GM23338 (cell line): ENCODE data around the gene NEMP2.

ENCODE experiments used
- EZH2 ChIP-seq: fragments of 200-600 bp; sonication (generic); IDR thresholded peaks from one replicate; pipeline ENCODE4 v1.8.0; 2017; ENCODE audit warnings: antibody characterized with exemption, mild to moderate bottlenecking, low read depth; ENCODE audit not compliant: unreplicated experiment
- EZH2phosphoT487 ChIP-seq: fragments of 200-600 bp; sonication (generic); IDR thresholded peaks from one replicate; pipeline ENCODE4 v1.8.1; 2018; ENCODE audit warnings: antibody characterized with exemption; ENCODE audit not compliant: unreplicated experiment
- JUNB ChIP-seq: IDR thresholded peaks from one replicate; pipeline ENCODE4 v1.6.1; 2016; ENCODE audit warnings: antibody characterized with exemption; ENCODE audit not compliant: unreplicated experiment
- NANOG ChIP-seq: IDR thresholded peaks from 2 replicates; pipeline ENCODE4 v1.6.1; 2016; ENCODE audit warnings: antibody characterized with exemption, borderline replicate concordance
- POLR2AphosphoS5 ChIP-seq: IDR thresholded peaks from 2 replicates; pipeline ENCODE4 v1.6.1; 2016; ENCODE audit warnings: antibody characterized with exemption, low read depth
- REST ChIP-seq: IDR thresholded peaks from one replicate; pipeline ENCODE4 v1.6.1; 2018; ENCODE audit warnings: antibody characterized with exemption; ENCODE audit not compliant: unreplicated experiment
- STAT1 ChIP-seq: IDR thresholded peaks from one replicate; pipeline ENCODE4 v1.6.1; 2016; ENCODE audit warnings: antibody characterized with exemption; ENCODE audit not compliant: unreplicated experiment
- ZNF114 ChIP-seq: fragments of 250-450 bp; sonication (Bioruptor Pico); IDR thresholded peaks from 2 replicates; pipeline ENCODE4 v1.5.0; 2020; ENCODE audit warnings: mild to moderate bottlenecking, moderate library complexity
- ZNF331 ChIP-seq: fragments of 250-450 bp; sonication (Bioruptor Pico); IDR thresholded peaks from 2 replicates; pipeline ENCODE4 v1.5.0; 2020; ENCODE audit warnings: low read depth, mild to moderate bottlenecking, moderate library complexity
- TF ChIP-seq, protein P1 (sequence below), 2 experiments: fragments of 200-600 bp in 1 of 2; sonication (generic) in 1 of 2; conservative IDR thresholded peaks; 2 replicates each; pipeline versions ENCODE4 v1.5.1 to v1.6.1; 2016 to 2017; ENCODE audit warnings: antibody characterized with exemption in 2 of 2, low read depth in 2 of 2, mild to moderate bottlenecking in 2 of 2, moderate library complexity in 1 of 2

- TF ChIP-seq, protein P1, sequence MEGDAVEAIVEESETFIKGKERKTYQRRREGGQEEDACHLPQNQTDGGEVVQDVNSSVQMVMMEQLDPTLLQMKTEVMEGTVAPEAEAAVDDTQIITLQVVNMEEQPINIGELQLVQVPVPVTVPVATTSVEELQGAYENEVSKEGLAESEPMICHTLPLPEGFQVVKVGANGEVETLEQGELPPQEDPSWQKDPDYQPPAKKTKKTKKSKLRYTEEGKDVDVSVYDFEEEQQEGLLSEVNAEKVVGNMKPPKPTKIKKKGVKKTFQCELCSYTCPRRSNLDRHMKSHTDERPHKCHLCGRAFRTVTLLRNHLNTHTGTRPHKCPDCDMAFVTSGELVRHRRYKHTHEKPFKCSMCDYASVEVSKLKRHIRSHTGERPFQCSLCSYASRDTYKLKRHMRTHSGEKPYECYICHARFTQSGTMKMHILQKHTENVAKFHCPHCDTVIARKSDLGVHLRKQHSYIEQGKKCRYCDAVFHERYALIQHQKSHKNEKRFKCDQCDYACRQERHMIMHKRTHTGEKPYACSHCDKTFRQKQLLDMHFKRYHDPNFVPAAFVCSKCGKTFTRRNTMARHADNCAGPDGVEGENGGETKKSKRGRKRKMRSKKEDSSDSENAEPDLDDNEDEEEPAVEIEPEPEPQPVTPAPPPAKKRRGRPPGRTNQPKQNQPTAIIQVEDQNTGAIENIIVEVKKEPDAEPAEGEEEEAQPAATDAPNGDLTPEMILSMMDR (conservative IDR thresholded peaks at IDR 0.05; ENCODE audit: low read depth in 2 of 2), result no peak
- no peak for TF ChIP-seq ZNF114 (CRISPR knock-in tag)
- TF ChIP-seq EZH2, result no peak
- TF ChIP-seq REST, result no peak
- no peak for TF ChIP-seq POLR2AphosphoS5
- TF ChIP-seq EZH2phosphoT487, result no peak
- no peak for TF ChIP-seq JUNB
- TF ChIP-seq NANOG, result no peak
- no peak for TF ChIP-seq ZNF331 (CRISPR knock-in tag)
- no peak for TF ChIP-seq STAT1
Measured at GRCh38 chr2:190563109-190563508, 28.6 kb upstream of the NEMP2 start.
